HuH-7 (cell line): ENCODE results near the gene MAX.
A peak's percentile ranks its signal among the peaks of the same experiment; 100 is the strongest.
"Not testable (repeated sequence)": the region's sequence is repeated elsewhere in the genome, so short reads cannot be mapped to it uniquely, and the experiment has no call there.

Experiments used
- DNase-seq: peaks from one replicate; pipeline ENCODE4 v3.0.0; 2011; ENCODE audit warnings: low spot score

The MAX gene

GRCh38 chr14:65104791-65105190 lies 2.5 kb upstream of the MAX start:
- DNase-seq: no peak

GRCh38 chr14:65103150-65103760 lies 938 bp upstream of the MAX start:
- DNase-seq: peak; percentile 22

GRCh38 chr14:65101631-65102440 lies 481 bp downstream of the MAX start:
- DNase-seq: peak; percentile 12

GRCh38 chr14:65100922-65101541 lies 1.3 kb downstream of the MAX start:
- DNase-seq: no peak

GRCh38 chr14:65098586-65098985 lies 3.7 kb downstream of the MAX start:
- no peak for DNase-seq

GRCh38 chr14:65096323-65097089 lies 5.8 kb downstream of the MAX start:
- DNase-seq: no peak

GRCh38 chr14:65095633-65096205 lies 6.6 kb downstream of the MAX start:
- DNase-seq: no peak

GRCh38 chr14:65092349-65092748 lies 10.0 kb downstream of the MAX start:
- DNase-seq: no peak

GRCh38 chr14:65087835-65088234 lies 14.5 kb downstream of the MAX start:
- not testable (repeated sequence) for DNase-seq

- DNase-seq: not testable (repeated sequence)
Measured at GRCh38 chr14:65086686-65087085, 15.6 kb downstream of the MAX start.

GRCh38 chr14:65084554-65085505 lies 17.5 kb downstream of the MAX start:
- no peak for DNase-seq

- DNase-seq: no peak
Measured at GRCh38 chr14:65082930-65083329, 19.4 kb downstream of the MAX start.

- DNase-seq: peak; percentile 52
Measured at GRCh38 chr14:65080960-65081747, 21.2 kb downstream of the MAX start.

GRCh38 chr14:65079768-65080167 lies 22.5 kb downstream of the MAX start:
- no peak for DNase-seq

- no peak for DNase-seq
Measured at GRCh38 chr14:65079201-65079600, 23.1 kb downstream of the MAX start.

- DNase-seq: no peak
Measured at GRCh38 chr14:65077318-65077717, 25.0 kb downstream of the MAX start.

GRCh38 chr14:65075628-65076325 lies 26.5 kb downstream of the MAX start:
- no peak for DNase-seq

GRCh38 chr14:65074449-65075150 lies 27.7 kb downstream of the MAX start:
- no peak for DNase-seq
